CD4-positive, alpha-beta T cell (primary cell): ENCODE results near the gene MEGF8. TPM values are rescaled to one million over a fixed set of nuclear protein-coding genes. Genes with fewer than 3 reads are reported as not detected.

ENCODE experiments used
- ATAC-seq: fragments of 200-7000 bp; cut with Tn5 transposase; one replicate; pipeline ENCODE4 v1.10.0; 2022; ENCODE audit warnings: mild to moderate bottlenecking; ENCODE audit not compliant: poor library complexity
- CTCF ChIA-PET: fragments of 350-600 bp; sonication (Branson Sonifier 250); formaldehyde crosslinking; loops from one replicate; lab custom pipeline; 2021; ENCODE audit warnings: antibody characterized with exemption, inconsistent platforms; lab: Charles Lee
- POLR2A ChIA-PET: fragments of 350-600 bp; sonication (Branson Sonifier 250); formaldehyde crosslinking; loops from one replicate; lab custom pipeline; 2021; ENCODE audit warnings: antibody characterized with exemption, inconsistent platforms; lab: Charles Lee
- DNase-seq, 14 experiments: peaks; one replicate each; pipeline ENCODE4 v3.0.0-alpha.2; 2013 to 2020; ENCODE audit warnings: mixed read lengths in 2 of 14
- H3K27ac ChIP-seq, 2 donors: one replicate each; pipeline versions ENCODE4 v1.5.1 to v1.7.0; 2013; ENCODE audit warnings: low read length in 2 of 2, low read depth in 1 of 2, mild to moderate bottlenecking in 1 of 2
- H3K27me3 ChIP-seq, 2 experiments: 1 replicate in 1 of 2; 2 replicates in 1 of 2; pipeline versions ENCODE4 v1.6.1 to v1.7.0; 2013; ENCODE audit warnings: low read length in 2 of 2, control low read depth in 1 of 2, mild to moderate bottlenecking in 1 of 2, moderate library complexity in 1 of 2; ENCODE audit not compliant: insufficient read depth in 2 of 2, control insufficient read depth in 1 of 2
- H3K36me3 ChIP-seq: one replicate; pipeline ENCODE4 v1.6.1; 2013; ENCODE audit warnings: low read length, control low read depth; ENCODE audit not compliant: insufficient read depth
- H3K4me1 ChIP-seq: one replicate; pipeline ENCODE4 v1.6.1; 2013; ENCODE audit warnings: low read length, control low read depth; ENCODE audit not compliant: insufficient read depth
- H3K4me3 ChIP-seq: one replicate; pipeline ENCODE4 v1.5.1; 2013; ENCODE audit warnings: mild to moderate bottlenecking, low read length, moderate library complexity
- H3K9me3 ChIP-seq, 2 experiments: 1 replicate in 1 of 2; 2 replicates in 1 of 2; pipeline versions ENCODE4 v1.6.1 to v1.7.0; 2013; ENCODE audit warnings: low read length in 2 of 2, mild to moderate bottlenecking in 2 of 2, control low read depth in 1 of 2, moderate library complexity in 1 of 2; ENCODE audit not compliant: control insufficient read depth in 1 of 2, insufficient read depth in 1 of 2
- H3K27ac Mint-ChIP-seq: one replicate; pipeline ENCODE4 v1.8.0; 2020; ENCODE audit warnings: mixed read lengths
- H3K27me3 Mint-ChIP-seq: one replicate; pipeline ENCODE4 v1.8.0; 2021; ENCODE audit warnings: mixed read lengths
- H3K36me3 Mint-ChIP-seq: one replicate; pipeline ENCODE4 v1.8.0; 2021; ENCODE audit warnings: low read depth, mixed read lengths
- H3K4me1 Mint-ChIP-seq: one replicate; pipeline ENCODE4 v1.8.0; 2021; ENCODE audit warnings: low read depth, mixed read lengths
- H3K4me3 Mint-ChIP-seq: one replicate; pipeline ENCODE4 v1.8.0; 2020; ENCODE audit warnings: mild to moderate bottlenecking, mixed read lengths
- H3K9me3 Mint-ChIP-seq: one replicate; pipeline ENCODE4 v1.8.0; 2020; ENCODE audit warnings: mixed read lengths
- intact Hi-C, 2 experiments: fragments of 100-400 bp; cut with DNase I in 1 of 2; cut with micrococcal nuclease in 1 of 2; formaldehyde crosslinking; loops; one replicate each; pipeline versions ENCODE4 v1.15.1 to v1.9.0; 2023 to 2025; cut with DNase I, micrococcal nuclease
- total RNA-seq, 174 experiments: library from RNA in 2 of 174; stranded (reverse) in 2 of 174; gene quantifications; one replicate each; pipeline ENCODE4 v1.2.3 and lab custom pipeline; 2021 to 2026
- TF ChIP-seq, protein P1 (sequence below): fragments of 200-600 bp; IDR thresholded peaks from one replicate; pipeline ENCODE4 v1.8.0; 2022; ENCODE audit warnings: antibody characterized with exemption, mild to moderate bottlenecking

The MEGF8 gene
- total RNA-seq, 2 experiments from 2014 or later = 4.1 to 4.2 TPM

DNA sequence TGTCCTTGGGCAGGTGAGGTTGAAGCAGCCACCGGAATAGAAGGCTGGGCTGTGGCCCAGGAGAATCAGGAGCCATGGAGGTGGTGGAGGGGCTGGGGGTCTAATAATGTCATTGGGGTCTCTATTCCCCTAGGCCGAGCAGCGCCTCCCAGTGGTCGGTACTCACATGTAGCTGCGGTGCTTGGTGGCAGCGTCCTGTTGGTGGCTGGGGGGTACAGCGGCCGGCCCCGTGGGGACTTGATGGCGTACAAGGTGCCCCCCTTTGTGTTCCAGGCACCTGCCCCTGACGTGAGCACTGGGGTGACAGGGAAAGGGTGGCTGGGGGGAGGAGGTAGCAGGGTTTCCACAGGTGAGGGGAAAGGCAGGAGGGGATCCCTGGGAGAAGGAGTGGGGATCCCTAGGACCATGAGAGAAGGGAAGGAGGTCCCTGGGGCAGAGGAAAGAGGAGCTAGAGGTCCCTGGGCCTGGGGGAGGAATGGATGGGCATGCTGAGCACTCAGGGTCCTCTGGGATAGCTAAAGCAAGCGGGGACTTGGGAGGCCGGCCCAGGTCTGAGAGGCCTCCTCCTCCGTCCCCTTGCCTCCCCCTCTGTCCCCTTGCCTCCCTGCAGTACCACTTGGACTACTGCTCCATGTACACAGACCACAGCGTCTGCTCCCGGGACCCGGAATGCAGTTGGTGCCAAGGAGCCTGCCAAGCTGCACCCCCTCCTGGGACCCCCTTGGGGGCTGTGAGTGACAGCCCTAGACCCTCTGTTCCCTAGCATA lies 18.1 kb downstream of the MEGF8 start:
- Mint-ChIP-seq H3K27me3 (no peaks in the 10 kb centered on the region), H3K4me3 (no peak overlapping the region), H3K27ac (no peak overlapping the region), H3K36me3 (peaks cover 10% of the 10 kb centered on the region), H3K4me1 (no peaks in the 10 kb centered on the region), H3K9me3 (no peaks in the 10 kb centered on the region)
- POLR2A ChIA-PET = no interaction called here
- Histone ChIP-seq H3K4me3 (no peak overlapping the region), H3K9me3 (no peaks in the 10 kb centered on the region), H3K4me1 (no peaks in the 10 kb centered on the region), H3K27me3 (no peaks in the 10 kb centered on the region), H3K36me3 (peaks cover 4% of the 10 kb centered on the region), H3K27ac (no peak overlapping the region)
- CTCF ChIA-PET = no interaction called here
- TF ChIP-seq, protein P1, sequence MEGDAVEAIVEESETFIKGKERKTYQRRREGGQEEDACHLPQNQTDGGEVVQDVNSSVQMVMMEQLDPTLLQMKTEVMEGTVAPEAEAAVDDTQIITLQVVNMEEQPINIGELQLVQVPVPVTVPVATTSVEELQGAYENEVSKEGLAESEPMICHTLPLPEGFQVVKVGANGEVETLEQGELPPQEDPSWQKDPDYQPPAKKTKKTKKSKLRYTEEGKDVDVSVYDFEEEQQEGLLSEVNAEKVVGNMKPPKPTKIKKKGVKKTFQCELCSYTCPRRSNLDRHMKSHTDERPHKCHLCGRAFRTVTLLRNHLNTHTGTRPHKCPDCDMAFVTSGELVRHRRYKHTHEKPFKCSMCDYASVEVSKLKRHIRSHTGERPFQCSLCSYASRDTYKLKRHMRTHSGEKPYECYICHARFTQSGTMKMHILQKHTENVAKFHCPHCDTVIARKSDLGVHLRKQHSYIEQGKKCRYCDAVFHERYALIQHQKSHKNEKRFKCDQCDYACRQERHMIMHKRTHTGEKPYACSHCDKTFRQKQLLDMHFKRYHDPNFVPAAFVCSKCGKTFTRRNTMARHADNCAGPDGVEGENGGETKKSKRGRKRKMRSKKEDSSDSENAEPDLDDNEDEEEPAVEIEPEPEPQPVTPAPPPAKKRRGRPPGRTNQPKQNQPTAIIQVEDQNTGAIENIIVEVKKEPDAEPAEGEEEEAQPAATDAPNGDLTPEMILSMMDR = no peak
- ATAC-seq (no peak), DNase-seq (no peak)
- intact Hi-C loops = no loop called here

DNA sequence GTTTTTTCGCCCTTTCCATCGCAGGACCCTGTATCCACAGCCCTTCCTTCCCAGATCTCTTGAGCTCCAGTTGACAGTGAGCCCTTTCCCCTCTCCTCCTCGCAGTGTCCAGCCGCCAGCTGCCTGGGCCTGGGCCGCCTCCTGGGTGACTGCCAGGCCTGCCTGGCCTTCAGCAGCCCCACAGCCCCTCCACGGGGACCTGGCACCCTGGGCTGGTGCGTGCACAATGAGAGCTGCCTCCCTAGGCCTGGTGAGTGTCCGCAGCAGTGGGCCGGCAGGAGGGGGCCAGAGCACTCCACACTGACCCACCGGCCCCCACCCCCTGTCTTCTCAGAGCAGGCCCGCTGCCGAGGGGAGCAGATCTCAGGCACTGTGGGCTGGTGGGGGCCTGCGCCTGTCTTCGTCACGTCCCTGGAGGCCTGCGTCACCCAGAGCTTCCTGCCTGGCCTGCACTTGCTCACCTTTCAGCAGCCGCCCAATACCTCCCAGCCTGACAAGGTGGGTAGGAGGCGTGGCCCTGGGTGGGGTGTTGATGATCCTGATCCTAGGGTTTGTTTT lies 19.0 kb downstream of the MEGF8 start:
- ATAC-seq (no peak), DNase-seq (no peak)
- no peaks in the 10 kb centered on the region for H3K9me3 Mint-ChIP-seq
- H3K4me1 Mint-ChIP-seq = no peaks in the 10 kb centered on the region
- no peak overlapping the region for H3K4me3 ChIP-seq
- no peak overlapping the region for H3K4me3 Mint-ChIP-seq
- POLR2A ChIA-PET = no interaction called here
- no peak overlapping the region for H3K27ac ChIP-seq
- no peaks in the 10 kb centered on the region for H3K9me3 ChIP-seq
- H3K36me3 ChIP-seq = peaks cover 4% of the 10 kb centered on the region
- H3K27me3 Mint-ChIP-seq = no peaks in the 10 kb centered on the region
- intact Hi-C loops = no loop called here
- H3K4me1 ChIP-seq = no peaks in the 10 kb centered on the region
- no peaks in the 10 kb centered on the region for H3K27me3 ChIP-seq
- no peak overlapping the region for H3K27ac Mint-ChIP-seq
- CTCF ChIA-PET = no interaction called here
- TF ChIP-seq, protein P1 = no peak
- H3K36me3 Mint-ChIP-seq = peaks cover 10% of the 10 kb centered on the region

DNA sequence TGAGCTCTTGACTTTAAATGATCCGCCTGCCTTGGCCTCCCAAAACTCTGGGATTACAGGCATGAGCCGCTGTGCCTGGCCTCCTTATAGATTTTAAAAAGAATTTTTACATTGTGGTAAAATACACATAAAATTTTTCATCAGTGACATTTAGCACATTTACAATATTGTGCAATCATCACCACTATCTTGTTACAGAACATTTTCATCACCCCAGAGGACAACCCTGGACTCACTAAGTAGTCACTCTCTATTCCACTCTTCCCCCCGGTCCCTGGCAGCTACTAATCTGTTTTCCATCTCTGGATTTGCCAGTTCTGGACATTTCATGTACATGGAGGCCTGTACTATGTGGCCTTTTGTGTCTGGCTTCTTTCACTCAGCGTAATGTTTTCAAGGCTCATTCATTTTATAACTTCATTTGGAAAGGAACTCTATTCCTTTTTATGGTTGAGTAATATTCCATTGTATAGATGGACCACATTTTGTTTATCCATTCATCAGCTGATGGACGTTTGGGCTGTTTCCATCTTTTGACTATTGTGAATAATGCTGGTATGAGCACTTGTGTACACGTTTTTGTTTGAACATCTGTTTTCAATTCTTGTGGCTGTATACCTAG lies 19.9 kb downstream of the MEGF8 start:
- CTCF ChIA-PET = no interaction called here

More for the DNA sequence above, 19.9 kb downstream of the MEGF8 start:
- ATAC-seq (no peak), DNase-seq (no peak)
- Histone ChIP-seq H3K9me3 (no peaks in the 10 kb centered on the region), H3K27me3 (no peaks in the 10 kb centered on the region), H3K27ac (no peak overlapping the region), H3K4me1 (no peaks in the 10 kb centered on the region), H3K4me3 (no peak overlapping the region), H3K36me3 (peaks cover 4% of the 10 kb centered on the region)
- no peak overlapping the region for H3K4me3 Mint-ChIP-seq
- H3K27me3 Mint-ChIP-seq = no peaks in the 10 kb centered on the region
- H3K36me3 Mint-ChIP-seq = peaks cover 10% of the 10 kb centered on the region
- TF ChIP-seq, protein P1 = no peak
- H3K27ac Mint-ChIP-seq = no peak overlapping the region
- intact Hi-C loops = no loop called here
- POLR2A ChIA-PET = no interaction called here
- no peaks in the 10 kb centered on the region for H3K4me1 Mint-ChIP-seq
- no peaks in the 10 kb centered on the region for H3K9me3 Mint-ChIP-seq
